GM18858 (cell line): ENCODE measurements around the gene KRT6B.
"Not testable (repeated sequence)": the region's sequence is repeated elsewhere in the genome, so short reads cannot be mapped to it uniquely, and the experiment has no call there.

ENCODE experiments used
- ATAC-seq: cut with Tn5 transposase; IDR thresholded peaks from one replicate; pipeline ENCODE4 v1.9.1; 2021; ENCODE audit not compliant: unreplicated experiment

The KRT6B gene

GRCh38 chr12:52473768-52474167 is 21.8 kb upstream of the KRT6B start, which contains the start of gene KRT6C:
Gene KRT6C (minus strand): TSS chr12:52473805. CDS start chr12:52473737, 68 bp downstream.
- no peak for ATAC-seq

DNA sequence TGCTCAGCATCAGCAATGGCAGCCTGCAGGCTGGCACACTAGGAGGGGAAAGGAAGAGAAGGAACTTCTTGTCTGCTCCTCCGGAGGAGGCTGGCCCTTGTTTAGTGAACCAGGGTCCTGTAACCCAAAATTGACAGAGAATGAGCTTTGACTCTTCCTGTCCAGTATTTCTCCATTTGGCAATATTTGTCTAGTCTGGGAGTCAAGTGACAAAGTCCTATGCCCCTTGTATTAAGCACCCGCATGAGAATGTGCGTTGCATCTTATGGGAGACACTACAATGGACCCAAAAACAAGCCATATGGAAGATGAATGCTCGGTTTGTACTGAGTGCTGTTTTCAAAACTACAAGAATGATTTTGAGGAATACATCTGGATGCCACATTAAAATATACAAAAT is 17.9 kb upstream of the KRT6B start:
- no peak for ATAC-seq

DNA sequence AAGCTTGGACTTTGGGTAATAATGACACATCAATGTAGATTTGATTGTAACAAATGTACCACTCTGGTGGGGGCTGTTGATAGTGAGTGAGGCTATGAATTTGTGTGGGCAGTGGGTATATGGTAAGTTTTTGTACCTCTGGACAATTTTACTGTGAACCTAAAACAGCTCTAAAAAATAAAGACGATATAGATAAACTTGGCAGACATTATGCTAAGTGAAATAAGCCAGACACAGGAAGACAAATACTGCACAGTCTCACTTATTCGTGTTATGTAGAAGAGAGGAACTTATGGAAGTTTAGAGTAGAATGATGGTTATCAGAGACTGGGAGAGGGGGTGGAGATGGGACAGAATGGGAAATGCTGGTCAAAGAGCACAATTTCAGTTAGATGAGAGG is 13.0 kb upstream of the KRT6B start:
- no peak for ATAC-seq

DNA sequence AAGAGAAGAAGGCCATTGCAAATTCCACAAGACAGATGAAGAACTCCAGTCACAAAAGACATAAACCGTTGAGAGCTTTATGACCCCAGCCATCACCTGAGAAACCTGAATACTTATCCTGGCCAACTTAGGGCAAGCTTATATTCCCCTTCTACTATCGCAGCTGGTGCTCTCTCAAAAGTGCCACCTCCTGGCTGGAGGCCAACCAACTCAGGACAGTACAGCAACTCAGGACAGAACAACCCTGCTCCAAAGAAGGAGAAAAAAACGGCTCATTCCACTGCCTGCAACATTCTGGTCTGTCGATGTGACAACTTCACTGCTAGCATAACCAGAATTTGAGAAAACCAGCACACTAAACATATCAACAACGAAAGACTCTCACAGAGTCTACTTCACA is 9.7 kb upstream of the KRT6B start:
- ATAC-seq: no peak

DNA sequence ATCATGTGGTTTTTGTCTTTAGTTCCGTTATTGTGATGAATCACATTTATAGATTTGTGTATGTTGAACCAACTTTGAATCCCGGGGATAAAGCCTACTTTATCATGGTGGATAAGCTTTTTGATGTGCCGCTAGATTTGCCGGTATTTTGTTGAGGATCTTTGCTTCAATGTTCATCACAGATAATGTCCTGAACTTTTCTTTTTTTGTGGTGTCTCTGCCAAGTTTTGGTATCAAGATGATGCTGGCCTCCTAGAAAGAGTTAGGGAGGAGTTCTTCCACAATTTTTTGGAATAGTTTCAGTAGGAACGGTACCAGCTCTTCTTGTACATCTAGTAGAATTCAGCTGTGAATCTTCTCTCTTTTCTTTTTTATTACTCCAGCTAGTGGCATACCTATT is 6.9 kb upstream of the KRT6B start:
- no peak for ATAC-seq

GRCh38 chr12:52455821-52456220 is 3.9 kb upstream of the KRT6B start:
- no peak for ATAC-seq

DNA sequence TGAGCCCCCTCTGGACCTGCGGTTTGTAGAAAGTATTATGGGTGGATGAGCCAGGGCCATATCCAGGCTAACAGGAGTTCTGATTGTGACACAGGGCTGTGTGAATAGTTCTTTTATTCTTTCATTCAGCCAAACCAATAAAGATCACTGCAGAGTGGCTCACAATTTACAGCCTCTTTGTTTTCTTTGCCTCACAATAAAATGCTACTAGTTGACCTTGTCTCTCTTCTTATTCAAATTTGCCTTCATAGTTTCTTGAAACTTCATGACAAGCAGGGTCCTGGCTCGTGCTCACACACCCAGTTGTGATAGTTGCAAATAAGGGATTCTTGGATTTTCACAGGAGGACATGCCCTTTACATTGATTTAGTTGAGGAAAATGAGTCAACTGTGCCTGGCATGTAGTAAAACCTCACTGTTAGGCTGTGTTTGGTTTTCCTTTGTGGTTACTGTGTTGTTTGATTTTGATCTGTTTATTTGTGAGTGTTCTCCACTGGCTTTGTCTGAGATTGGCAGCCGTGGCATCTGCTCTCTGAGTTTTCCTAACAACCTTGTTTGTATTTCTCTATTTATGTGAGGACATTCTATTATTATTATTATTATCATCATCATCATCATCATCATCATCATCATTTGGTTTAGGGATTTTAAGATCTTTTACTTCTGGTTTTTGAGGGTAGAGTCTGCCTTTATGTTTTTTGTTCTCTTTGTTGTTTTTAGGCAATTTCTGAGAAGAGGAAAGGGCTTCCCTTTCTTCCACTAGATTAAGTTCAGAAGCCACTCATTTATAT is 2.7 kb upstream of the KRT6B start:
- ATAC-seq: no peak

GRCh38 chr12:52448228-52448627 is 3.7 kb downstream of the KRT6B start:
- no peak for ATAC-seq

- not testable (repeated sequence) for ATAC-seq
These were observed 4.8 kb downstream of the KRT6B start for GRCh38 chr12:52447196-52447595.

DNA sequence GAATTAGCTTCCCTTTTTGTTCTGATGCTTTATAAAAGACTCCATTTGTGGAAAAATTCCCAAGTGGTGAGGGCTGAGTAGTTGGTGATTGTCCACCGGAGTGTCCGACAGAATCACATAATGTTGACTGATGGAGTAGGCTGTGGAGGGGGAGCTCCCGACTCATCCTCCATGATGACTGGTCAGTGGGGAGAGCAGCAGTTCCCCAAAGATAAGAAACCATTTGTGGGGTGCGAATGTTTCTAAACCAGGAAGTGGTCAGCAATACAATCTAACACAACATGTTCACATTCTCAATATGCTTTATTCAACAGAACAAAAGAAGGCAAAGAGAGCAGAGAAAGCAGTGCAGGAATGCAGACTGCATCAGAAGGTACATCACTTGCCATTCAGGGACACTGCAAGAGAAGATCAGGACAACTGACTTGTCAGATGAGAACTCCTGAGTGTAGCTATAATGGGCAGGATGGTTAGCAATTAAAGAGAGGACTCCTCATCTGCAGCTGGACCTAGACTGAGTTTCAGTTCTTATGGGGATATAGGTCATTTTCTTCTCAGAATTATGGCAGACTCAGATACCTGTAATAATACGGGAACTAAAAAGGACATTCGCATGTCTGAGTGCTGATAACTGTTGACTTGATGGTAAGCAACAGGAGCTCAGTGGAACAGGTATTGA is 5.4 kb downstream of the KRT6B start:
- ATAC-seq: no peak

DNA sequence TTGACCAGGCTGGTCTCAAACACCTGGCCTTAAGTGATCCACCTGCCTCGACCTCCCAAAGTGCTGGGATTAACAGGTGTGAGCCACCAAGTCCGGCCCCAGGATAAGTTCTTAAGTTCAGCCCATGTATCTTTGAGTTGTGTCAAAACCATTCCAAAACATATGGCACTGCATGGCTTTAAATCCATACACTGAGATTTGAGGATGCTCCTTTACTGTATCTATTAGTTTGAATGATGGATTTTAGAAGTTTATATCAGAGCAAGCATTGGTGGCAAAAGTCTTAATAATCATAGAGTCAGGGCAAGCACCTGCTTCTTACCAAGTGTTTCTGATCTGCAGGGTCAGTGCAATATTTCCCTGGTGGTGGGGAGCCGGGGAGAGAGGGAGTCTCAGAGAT is 6.1 kb downstream of the KRT6B start:
- no peak for ATAC-seq

DNA sequence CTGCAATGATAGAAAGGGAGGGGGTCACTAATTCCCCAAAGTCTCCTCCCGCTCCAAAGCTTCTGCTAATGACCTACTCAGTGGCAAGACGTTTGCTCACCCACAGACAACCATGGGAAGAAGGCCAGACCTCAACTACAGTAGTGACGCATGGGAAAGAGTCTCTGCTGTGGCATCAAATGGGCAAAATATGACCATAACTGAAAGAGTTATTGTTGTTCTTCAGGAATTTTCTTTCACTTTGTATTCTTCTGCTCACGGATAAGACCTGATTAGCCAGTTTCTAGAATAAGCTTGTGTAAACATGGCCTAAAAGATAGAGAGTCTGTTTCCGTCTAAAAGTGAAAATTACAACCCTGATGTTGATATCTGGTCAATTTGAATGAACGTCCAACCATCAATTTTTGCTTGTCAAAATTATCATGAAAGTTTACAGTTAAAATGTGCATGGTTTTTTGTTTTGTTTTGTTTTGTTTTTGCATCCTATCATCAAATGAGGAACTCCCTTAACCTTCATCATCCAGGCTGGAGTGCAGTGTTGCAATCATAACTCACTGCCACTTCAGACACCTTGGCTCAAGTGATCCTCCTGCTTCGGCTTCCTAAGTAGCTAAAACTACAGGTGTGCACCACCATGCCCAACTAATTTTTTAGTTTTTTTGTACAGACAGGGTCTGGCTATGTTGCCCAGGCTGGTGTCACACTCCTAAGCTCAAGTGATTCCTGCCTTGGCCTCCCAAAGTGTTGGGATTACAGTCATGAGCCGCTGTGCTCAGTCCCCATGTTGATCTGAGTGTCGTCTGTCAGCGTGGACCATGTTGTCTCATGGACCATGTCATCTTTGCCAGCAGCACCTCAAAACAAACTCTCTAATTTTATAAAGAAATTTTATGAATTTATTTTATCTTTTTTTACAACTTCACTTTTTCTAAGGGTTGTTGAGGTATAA is 7.0 kb downstream of the KRT6B start:
- no peak for ATAC-seq

DNA sequence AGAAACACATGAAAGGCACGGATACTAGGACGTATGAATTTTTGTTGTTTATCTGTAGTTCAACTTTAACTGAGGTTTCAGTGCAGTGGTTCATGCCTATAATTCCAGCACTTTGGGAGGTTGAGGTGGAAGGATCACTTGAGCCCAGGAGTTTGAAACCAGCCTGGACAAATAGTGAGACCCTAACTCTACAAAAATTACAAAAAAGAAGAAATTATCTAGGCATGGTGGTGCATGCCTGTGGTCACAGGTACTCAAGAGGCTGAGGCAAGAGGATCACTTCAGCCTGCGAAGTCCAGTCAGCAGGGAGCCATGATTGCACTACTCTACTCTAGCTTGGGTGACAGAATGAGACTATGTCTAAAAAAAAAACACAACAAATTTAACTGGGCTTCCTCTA is 8.0 kb downstream of the KRT6B start:
- no peak for ATAC-seq

GRCh38 chr12:52442600-52443061 is 9.3 kb downstream of the KRT6B start:
- no peak for ATAC-seq

- ATAC-seq: no peak
These were observed 10.5 kb downstream of the KRT6B start for GRCh38 chr12:52441320-52441911.

GRCh38 chr12:52440821-52441319 is 11.1 kb downstream of the KRT6B start:
- no peak for ATAC-seq

- ATAC-seq: no peak
These were observed 12.1 kb downstream of the KRT6B start for GRCh38 chr12:52439845-52440244.

DNA sequence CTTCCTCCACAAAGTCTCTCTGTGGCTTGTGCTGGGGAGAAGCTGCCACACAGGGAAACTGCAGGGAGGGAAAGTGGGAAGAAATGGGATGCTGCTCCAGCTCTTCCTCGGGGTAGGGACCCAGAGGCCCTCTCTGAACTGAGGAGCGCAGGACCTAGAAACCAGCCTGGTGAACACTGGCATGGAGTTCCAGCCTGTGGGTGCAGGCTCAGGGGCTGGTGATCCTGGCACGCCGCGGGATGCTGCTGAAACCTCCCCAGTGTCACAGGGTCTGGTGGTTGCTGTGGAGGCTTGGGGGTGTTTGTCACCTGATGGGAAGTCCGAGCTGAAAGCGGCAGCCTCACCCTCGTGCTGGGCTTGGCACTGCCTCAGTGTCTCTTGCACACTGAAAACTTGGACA is 12.5 kb downstream of the KRT6B start:
- no peak for ATAC-seq

DNA sequence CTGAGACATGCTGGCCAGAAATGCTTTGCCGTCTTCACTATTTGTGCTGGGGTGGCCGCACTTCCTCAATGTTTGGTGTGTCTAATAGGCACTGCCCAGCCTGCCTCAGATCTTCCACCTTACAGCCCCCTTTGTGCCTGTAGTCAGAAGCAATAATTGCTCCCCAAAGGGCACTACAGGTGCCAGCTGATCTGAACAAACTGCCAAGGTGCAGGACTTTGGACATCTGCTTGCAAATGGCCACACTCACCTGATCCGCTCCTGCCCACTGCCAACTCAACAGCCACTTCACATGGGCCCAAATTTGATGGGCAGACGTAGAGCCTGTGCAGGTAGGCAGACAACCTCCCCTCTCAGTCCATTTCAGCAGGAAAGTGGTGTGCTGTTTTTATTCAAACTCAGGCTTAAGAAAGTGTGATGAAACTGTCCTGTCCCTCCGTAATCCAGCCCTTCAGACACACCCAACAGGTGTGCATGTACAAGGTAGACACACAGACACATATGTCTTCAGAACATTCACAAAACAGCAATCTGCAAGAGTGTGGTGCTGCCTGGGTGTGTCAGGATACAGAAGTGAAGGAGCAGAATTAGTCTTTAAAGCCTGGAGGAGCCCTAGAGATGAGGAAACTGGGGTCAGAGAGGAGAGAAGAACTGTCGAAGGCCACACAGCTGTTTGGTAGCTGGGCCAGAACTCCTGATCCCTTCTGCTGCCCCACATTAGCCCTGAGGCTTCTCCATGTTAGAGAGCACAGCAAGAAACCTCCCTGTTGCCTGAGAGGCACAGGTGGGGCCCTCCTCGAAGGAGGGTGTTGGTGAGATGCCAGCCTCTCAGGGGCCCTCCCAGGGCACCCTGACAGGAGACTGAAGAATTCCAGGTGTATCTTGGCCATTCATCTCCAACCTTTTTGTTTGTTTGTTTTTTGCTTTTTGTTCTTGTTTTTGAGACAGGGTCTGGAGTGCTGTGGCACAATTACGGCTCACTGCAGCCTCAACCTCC is 13.3 kb downstream of the KRT6B start:
- no peak for ATAC-seq

GRCh38 chr12:52437508-52437907 is 14.4 kb downstream of the KRT6B start:
- no peak for ATAC-seq
